Bronchial epithelial cell (primary cell): ENCODE data around the gene RO60. TPM values are rescaled to one million over a fixed set of nuclear protein-coding genes. Genes with fewer than 3 reads are reported as not detected.

Experiments used
- DNase-seq: peaks from one replicate; pipeline ENCODE4 v3.0.0-alpha.2; 2010; ENCODE audit warnings: low read depth
- FAIRE-seq: peaks from 2 replicates; lab custom pipeline; 2011; peaks lifted over from hg19 to GRCh38; lab: Jason Lieb, UNC
- H3K27me3 ChIP-seq: 2 replicates; pipeline ENCODE4 v1.5.1; 2011; ENCODE audit warnings: low read length; ENCODE audit not compliant: control insufficient read depth, insufficient read depth
- H3K36me3 ChIP-seq: 2 replicates; pipeline ENCODE4 v1.5.1; 2011; ENCODE audit warnings: low read length; ENCODE audit not compliant: control insufficient read depth, insufficient read depth
- H3K4me3 ChIP-seq: 2 replicates; pipeline ENCODE4 v1.5.1; 2011; ENCODE audit warnings: mild to moderate bottlenecking, low read depth, low read length, control low read depth
- CTCF ChIP-seq: IDR thresholded peaks from 2 replicates; pipeline ENCODE4 v1.5.1; 2011; ENCODE audit warnings: mild to moderate bottlenecking, moderate library complexity, low read length, control low read depth, inconsistent platforms; ENCODE audit not compliant: insufficient read depth, severe bottlenecking
- total RNA-seq: library from RNA; depleted of rRNA; stranded (reverse); fragments of >200 nt; gene quantifications from 2 replicates; pipeline ENCODE4 v1.2.1, GENCODE V29; 2014

RO60 gene
- total RNA-seq, 1 donor from 2014 or later: 109 TPM

GRCh38 chr1:193065954-193066353 lies 6.5 kb downstream of the RO60 start:
- FAIRE-seq (no peak), DNase-seq (no peak)
- peaks cover 4% of the 10 kb centered on the region for H3K36me3 ChIP-seq
- no peak overlapping the region for H3K4me3 ChIP-seq
- no peaks in the 10 kb centered on the region for H3K27me3 ChIP-seq
- no peak for TF ChIP-seq CTCF

GRCh38 chr1:193066606-193067005 lies 7.2 kb downstream of the RO60 start:
- DNase-seq: no peak
- H3K4me3 ChIP-seq: no peak overlapping the region
- no peak for TF ChIP-seq CTCF
- peaks cover 4% of the 10 kb centered on the region for H3K36me3 ChIP-seq
- H3K27me3 ChIP-seq: no peaks in the 10 kb centered on the region
- FAIRE-seq: no peak

- DNase-seq: no peak
- H3K27me3 ChIP-seq: no peaks in the 10 kb centered on the region
- no peak for TF ChIP-seq CTCF
- H3K36me3 ChIP-seq: peaks cover 4% of the 10 kb centered on the region
- no peak for FAIRE-seq
- no peak overlapping the region for H3K4me3 ChIP-seq
Observed at GRCh38 chr1:193068013-193068412, 8.6 kb downstream of the RO60 start.

- FAIRE-seq: no peak
- no peak for DNase-seq
- Histone ChIP-seq H3K36me3 (peaks cover 4% of the 10 kb centered on the region), H3K4me3 (no peak overlapping the region), H3K27me3 (no peaks in the 10 kb centered on the region)
- peak; percentile 37 for TF ChIP-seq CTCF
Observed at GRCh38 chr1:193069748-193070385, 10.5 kb downstream of the RO60 start.

GRCh38 chr1:193070386-193070753 lies 11.0 kb downstream of the RO60 start:
- Histone ChIP-seq H3K27me3 (no peaks in the 10 kb centered on the region), H3K4me3 (no peak overlapping the region), H3K36me3 (peaks cover 4% of the 10 kb centered on the region)
- no peak for TF ChIP-seq CTCF
- no peak for DNase-seq
- FAIRE-seq: no peak

- DNase-seq: no peak
- no peaks in the 10 kb centered on the region for H3K27me3 ChIP-seq
- no peak overlapping the region for H3K4me3 ChIP-seq
- H3K36me3 ChIP-seq: peaks cover 4% of the 10 kb centered on the region
- TF ChIP-seq CTCF: no peak
- no peak for FAIRE-seq
Observed at GRCh38 chr1:193070942-193071341, 11.5 kb downstream of the RO60 start.
